Activated T-helper 1 cell treated with anti-CD3 and anti-CD28 coated beads, Interleukin-2, amount 50 U/mL, for 16 hours (primary cell): ENCODE data around the gene TDO2.
"Not testable (repeated sequence)": the region's sequence is repeated elsewhere in the genome, so short reads cannot be mapped to it uniquely, and the experiment has no call there.

Experiments used
- DNase-seq, 2 donors: peaks; one replicate each; pipeline ENCODE4 v3.0.0-alpha.2; 2020; ENCODE audit warnings: low read depth in 1 of 2, low spot score in 1 of 2

The TDO2 gene

DNA sequence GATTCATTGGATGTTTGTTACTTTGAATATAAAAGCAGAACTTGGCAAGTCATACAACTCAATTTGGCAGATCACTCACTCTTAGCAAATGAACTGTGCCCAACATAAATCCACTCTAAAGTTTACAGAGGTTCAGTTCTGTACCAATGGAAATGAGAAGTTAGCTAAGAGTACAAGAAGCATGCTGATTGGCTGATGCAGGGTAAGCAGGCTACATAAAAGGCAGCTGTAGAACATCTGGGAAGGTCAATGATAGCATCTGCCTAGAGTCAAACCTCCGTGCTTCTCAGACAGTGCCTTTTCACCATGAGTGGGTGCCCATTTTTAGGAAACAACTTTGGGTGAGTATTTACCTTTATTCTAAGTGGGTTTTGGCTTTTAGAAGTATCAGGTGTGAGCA is at the start of gene TDO2:
Gene TDO2, plus strand, starts transcription at position 244 of the 400 bp plus-strand sequence. Its CDS starts 63 bp downstream, at position 307.
- no peak for DNase-seq

DNA sequence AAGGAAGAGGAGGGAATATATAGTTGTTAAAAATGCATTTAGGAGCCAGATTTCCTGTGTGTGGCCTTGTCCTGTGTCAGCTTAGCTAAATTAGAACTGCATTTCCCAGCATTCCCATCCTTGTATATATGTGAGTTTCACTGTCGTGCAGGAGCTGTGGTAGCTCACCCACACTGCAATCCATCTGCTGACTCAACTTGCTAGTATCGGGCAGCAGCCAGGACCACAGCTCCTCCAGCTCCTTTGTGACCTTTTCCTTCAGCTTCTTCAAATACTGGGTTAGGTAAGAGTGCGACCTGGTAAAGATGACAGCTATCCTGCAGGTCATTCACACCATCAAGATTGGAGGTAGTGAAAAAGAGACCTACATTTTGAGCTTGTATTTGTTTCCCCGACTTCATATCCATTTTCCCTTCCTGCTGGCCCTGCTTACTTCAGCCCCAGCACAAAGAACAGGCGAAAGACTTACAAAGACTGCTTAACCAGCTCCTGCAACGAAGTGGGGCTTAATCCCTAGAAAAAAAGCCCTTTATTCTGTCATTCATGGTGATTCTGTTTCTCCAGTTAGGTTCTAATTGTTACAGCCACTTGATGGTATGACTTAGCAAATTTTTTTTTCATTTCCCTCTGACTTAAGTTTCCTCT is 48.8 kb upstream of the TDO2 start:
- no peak for DNase-seq

DNA sequence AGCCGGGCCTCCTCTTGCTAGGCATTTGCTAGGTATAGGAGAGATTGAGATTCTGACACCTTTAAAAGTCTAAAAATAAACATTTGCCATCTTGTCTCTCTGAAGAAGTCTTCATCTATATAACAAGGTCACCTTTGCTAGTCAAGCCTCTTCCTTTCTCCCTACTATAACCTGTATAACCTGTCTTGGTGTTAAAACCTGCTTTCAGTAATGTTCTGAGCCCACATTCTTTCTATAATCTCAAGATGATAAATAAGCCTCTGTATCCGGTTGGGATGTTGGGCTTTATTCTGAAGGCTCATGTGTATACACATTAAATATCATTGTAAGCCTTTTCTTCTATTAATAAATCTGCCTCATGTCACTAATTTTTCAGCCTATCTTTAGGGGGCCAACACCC is 47.6 kb upstream of the TDO2 start:
- DNase-seq: no peak

DNA sequence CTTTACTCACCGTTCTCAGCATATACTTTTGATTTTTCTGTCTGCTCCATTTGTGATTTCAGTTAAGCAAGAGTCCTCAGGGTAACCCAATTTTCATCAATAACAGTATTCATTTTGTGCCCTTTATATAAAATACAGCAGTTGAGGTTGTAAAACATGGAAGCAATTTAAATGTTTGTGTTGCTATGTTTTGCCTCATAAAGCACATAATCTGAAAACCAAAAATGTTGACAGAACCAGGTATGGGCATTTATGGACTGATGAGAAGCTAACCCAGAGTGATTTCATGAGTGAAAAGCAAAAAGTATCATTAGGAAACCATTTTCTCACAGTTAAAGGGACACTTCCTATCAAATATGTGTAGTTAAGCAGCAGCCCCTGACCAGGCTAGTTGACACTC is 37.3 kb upstream of the TDO2 start, which contains the start of gene ASIC5:
Gene ASIC5, minus strand, starts transcription at position 101 of the 400 bp plus-strand sequence. Its CDS starts 51 bp downstream, at position 50.
- no peak for DNase-seq

DNA sequence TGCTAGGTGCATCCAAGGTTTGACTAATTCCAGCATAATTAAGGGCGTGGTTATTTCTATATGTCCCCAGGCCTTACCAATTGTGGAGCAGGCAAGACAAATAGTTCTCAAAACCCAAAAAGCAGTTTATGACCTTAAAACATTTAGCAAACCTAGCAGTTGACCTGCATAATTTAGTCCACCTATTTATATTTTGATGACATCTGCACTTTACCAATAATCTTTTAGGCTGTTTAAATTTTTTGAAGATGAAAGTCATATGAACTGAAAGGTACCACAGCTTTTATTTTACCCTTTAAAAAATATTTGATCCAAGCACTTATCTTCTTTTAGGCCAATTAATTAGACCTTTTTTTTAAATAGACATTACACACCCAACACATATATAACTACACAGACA is 27.6 kb upstream of the TDO2 start:
- DNase-seq: no peak

DNA sequence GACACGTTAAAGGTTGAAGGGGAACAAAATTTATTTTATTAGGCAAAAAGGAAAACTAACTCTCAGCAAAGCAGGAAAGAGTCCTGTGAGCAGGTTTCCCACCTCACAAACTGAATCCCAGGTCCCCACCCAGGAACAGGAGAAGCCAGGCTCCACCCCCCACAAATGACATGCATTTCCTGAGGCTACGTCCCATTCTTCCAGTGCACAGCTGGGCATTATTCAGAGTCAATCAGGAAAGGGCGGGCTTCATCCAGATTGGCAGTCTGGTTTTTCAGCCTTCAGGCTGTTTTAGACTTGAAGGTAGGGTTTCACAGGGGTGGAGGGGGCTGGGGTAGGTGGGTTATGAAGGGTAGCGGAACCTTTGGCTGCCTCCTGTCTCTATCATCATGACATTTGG is 25.5 kb upstream of the TDO2 start:
- DNase-seq: no peak

DNA sequence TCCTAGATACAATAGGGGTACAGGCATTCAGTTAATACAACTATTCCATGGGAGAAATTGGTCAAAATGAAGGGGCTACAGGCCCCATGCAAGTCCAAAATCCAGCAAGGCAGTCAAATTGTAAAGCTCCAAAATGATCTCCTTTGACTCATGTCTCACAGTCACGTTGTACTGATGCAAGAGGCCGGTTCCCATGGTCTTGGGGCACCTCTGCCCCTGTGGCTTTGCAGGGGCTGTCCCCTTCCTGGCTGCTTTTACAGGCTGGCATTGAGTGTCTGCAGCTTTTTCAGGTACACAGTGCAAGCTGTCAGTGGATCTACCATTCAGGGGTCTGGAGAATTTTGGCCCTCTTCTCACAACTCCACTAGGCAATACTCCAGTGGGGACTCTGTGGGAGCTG is 24.9 kb upstream of the TDO2 start:
- DNase-seq: no peak

DNA sequence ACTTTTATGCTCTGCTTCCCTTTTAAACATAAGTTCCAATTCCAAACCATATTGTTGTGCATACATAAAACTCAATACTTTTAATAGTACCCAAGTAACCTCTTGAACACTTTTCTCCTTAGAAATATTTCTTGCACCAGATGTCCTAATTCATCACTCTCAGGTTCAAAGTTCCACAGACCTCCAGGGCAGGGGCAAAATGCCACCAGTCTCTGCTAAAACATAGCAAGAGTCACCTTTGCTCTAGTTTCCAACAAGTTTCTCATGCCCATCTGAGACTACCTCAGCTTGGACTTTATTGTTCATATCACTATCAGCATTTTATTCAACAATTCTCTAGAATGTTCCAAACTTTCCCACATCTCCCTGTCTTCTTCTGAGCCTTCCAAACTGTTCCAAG is 23.7 kb upstream of the TDO2 start:
- no peak for DNase-seq

DNA sequence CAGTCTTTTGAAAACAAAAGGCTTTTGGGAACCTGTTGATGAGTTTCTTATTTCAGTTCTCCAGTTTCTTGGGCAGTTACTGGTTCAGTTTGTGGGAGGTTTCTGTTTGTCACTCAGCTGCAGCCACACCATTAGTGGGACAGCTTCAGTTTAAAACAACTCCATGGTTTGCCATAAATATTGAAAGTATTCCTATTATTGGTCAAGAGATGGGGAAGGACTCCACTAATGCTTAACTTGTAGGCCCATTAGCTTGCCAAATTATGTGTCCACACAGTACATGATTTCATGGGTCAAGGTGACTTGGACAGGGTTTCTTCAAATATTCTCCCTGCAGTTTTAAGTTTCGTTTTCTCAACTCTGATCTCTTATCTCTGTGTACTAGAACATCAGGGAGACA is 21.9 kb upstream of the TDO2 start:
- DNase-seq: no peak

DNA sequence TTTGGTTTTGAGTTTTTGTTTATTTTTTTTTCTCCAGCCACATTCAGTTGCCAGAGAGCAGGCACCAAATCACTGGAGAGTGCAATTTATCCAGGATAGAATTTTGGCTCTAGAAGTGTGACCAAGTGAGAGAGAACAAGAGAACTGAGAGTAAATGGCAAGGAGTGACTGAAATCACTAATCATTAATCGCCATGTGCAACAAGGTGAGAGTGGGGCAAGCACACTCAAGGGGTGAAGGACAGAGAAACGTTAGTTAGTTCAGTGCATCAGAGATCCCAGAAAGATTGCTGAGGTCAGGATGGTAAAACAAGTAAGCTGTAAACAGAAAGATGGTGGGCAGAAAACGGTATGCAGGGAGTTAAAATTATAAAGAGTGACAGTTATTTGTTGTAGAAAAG is 19.6 kb upstream of the TDO2 start:
- no peak for DNase-seq

DNA sequence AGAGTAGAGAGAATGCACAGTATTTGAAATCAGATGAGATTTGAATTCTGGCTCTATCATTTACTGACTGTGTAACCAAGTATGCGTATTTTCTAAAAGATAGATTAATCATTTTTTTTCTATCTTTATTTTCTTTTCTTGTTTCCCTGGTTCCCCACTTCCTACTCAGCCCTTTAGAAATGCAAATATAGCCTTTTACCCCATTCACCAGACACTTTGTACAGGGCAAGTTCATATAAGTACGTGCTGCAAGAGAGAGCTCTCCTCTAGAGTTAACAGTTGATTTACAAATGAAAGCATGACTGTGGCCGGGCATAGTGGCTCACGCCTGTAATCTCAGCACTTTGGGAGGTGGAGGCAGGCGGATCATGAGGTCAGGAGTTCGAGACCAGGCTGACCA is 17.8 kb upstream of the TDO2 start:
- DNase-seq: no peak

DNA sequence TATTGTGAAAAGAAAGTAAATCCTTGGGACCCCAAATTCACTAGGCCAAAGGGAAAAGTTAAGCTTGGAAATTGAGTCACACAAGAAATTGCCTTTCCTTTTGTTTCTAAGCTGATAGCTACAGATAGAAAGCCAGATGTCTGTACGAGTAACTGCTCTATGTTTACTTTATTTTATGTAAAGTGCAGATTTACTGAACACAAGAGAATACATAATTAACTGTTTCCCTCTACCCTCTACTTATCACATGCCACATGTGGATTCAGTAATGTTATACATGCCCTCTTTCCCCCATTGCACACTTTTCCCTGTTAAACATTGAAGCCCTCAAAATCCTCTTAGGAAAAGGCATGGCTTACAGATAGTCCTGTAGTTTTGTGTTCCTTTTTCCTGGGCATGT is 16.5 kb upstream of the TDO2 start:
- DNase-seq: no peak

DNA sequence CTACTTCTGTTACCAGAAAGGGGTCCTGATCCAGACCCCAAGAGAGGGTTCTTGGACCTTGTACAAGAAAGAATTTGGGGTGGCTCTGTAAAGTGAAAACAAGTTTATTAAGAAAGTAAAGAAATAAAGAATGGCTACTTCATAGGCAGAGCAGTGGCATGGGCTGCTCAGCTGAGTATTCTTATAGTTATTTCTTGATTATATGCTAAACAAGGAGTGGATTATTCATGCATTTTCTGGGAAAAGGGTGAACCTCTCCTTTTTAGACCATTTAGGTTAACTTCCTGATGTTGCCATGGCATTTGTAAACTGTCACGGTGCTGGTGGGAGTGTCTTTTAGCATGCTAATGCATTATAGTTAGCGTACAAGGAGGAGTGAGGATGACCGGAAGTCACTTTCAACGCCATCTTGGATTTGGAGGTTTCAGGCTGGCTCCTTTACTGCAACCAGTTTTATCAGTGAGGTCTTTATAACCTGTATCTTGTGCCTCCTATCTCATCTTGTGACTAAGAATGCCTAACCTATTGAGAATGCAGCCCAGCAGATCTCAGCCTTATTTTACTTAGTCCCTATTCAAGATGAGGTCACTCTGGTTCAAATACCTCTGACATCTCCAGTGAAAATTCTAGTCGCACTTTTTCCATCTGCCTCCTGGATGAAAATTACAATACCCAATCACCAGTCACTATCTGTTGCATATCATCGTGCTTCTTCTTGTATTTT is 15.5 kb upstream of the TDO2 start:
- DNase-seq: no peak

DNA sequence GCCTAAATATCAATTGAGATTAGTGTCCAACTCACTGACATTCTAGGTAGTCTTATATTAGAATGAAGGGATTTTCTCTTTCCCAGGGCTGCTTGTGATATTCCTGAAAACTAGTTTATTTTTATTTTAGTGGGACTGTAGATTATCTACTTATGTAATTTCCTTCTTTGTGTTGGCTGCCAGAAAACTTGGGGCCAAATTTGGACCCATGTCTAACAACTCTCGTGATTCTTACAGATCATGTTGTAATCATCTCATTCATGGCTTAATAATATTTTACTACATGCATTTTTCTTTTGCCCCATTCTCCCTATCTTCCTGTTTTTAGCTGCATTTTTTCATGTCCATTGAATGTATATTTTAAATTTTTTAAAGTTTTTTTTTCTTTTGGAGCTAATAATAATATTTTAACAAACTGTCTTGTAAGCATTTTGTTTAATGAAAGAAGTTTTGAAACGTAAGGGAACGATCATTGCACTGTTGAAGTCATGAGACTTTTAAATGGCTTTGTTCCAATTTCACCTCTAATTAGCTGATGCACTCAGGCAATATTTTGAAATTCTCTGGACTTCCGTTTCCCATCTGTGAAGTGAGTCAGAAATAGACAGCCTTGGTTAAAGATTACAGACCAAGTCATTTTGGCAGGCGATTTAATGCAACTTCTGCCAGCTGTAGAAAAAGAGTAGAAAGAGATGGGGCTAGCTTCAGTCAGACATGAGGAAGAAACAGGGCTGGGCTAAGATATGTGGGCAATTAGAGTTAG is 14.3 kb upstream of the TDO2 start:
- DNase-seq: no peak

DNA sequence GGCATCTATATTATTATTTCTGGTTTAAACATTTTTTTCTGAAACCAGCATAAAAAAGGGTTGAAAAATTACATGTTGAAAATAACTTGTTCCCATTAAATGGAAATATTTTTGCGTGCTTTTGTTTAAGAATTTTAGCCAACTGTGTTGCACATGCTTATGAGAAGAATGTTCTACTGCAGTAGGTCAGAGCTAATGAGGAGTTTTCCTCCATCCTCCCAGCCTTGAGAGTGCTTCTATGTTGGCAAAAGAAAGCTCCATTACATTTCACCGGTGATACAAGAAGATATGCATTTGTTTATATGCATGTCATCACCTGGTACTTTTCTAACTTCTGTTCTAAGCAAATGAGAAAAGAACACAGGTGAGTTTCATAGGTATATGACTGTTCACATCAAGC is 13.6 kb upstream of the TDO2 start:
- no peak for DNase-seq

DNA sequence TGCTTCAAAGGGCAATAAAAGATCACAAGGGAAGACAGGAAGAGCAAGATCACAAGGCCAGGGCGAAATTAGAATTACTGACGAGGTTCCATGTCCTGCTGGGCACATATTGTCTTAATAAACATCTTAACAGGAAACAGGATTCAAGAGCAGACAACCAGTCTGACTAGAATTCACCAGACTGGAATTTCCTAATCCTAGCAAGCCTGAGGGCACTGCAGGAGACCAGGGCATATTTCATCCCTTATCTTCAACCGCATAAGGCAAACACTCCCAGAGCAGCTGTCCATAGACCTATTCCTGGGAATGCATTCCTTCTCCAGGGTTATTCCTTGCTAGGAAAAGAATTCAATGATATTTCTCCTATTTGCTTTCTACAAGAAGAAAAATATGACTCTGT is 12.4 kb upstream of the TDO2 start:
- DNase-seq: no peak

DNA sequence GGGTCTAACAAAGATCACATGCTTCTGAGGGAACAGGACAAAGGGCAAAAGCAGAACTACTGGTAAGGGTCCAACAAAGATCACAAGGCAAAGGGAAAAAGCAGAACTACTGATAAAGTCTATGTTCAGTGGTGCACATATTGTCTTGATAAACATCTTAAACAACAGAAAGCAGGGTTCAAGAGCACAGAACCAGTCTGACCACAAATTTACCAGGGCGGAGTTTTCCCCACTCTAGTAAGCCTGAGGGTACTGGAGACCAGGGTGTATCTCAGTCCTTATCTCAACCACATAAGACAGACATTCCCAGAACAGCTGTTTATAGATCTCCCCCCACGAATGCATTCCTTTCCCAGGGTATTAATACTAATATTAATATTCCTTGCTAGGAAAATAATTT is 5.1 kb upstream of the TDO2 start:
- not testable (repeated sequence) for DNase-seq

DNA sequence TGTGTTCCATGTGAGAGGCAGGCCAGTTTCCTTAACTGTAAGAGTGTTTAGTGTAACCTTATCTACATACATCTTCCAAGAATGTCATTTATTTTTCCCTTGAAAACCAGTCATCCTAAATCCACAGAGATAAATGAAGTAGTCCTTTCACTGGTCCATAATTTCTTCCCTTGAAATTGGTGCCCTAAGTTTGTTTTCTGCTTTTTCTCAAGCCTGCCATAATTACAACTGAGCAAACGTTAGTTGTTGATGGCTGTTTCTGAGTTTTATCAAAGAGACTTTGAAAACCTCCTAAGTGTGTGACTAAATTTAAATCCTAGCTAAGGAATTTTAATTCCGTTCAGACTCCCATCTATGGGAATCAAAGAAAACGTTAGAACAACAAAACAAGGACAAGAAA is 3.6 kb upstream of the TDO2 start:
- no peak for DNase-seq

DNA sequence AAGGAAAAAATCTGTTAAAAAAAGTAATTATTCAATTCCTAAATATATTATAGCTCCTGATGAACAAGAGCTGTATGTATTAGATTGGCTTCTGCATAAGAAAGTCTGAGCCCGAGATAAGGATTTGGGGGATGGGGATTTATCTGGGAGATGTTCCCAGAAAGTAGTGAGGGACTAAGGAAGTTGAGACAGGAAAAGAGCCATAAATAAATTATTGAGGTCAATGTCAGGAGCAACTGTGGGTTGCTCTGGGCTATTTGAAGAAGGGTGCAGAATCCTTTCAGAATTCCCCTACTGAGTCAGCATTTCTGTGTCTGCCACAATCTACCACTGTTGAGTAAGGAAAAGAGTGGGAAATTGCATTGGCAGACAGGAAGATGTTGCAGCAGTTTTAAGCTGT is 3.1 kb upstream of the TDO2 start:
- DNase-seq: no peak

DNA sequence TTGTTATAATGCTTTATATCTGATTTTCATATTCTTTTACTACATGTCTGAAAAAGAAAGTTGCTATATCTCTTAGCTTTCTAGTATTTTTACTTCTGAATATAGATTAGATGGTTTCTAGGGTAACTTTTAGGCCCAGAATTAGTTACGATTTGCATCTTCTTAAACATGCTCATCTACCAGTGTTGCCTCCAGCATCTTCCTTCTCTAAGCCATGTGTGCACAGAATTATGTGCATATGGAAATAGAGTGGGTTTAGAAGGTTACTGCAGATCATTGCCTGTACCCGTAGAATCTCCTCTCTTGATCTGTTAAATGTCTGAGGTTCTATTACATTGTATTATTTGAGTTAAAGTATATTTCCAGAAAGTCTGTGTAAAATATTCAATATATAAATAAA is 2.5 kb upstream of the TDO2 start:
- no peak for DNase-seq

DNA sequence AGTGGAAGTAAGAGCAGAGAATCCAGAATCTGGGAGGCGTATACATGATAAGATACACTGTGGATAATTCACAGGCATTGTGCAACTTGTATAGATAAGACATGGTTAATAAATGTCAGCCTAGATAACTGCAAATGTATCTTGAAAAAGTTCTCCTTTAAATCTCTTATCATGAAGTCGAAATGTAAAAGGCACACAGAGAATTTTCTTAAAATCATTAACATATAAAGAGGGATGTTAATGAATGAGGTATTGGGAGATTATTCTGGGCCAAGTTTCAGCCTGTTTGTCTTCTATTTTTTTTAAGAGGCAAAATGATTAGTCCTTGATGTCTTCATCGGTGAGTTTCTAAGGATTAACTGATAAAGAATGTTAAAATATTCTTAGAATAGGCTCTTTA is 835 bp downstream of the TDO2 start:
- no peak for DNase-seq

DNA sequence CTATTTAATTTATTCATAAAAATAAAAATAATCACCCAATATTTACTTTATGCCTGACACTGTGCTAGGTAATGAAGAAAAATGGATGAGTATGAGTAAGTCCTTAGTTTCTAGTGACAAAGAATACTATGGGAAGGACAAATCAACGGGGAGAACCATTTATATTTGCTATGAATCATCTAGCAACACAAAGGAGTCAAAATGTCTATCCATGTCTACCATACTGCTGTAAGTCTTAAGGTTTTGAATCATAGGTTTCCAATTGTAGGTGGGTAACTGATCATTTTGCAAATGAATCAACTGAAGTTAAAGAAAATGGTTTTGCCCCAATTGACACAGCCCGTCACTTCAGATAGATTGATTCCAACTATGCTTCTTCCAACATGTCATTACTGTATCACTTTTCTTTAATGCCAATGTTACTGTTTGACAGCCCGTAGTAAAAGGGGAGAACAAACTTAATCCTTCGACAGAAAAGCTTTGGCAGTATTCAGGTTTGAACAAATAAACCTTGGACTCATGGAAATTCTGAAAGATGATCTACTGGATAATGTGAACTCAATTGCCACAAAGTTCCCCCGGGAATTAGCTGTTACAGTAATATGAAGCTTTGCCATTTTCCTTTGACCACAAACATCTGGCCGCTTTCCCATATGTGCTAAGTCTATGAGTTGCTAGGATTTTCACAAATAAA is 3.2 kb downstream of the TDO2 start:
- no peak for DNase-seq
